Endothelial cell of umbilical vein (primary cell): ENCODE data around the gene GMPPB. TPM values are rescaled to one million over a fixed set of nuclear protein-coding genes. Genes with fewer than 3 reads are reported as not detected.

ENCODE experiments used
- BruUV-seq: library from RNA; stranded (reverse); fragments of 400-500 nt; replicated peaks from 2 replicates; lab custom pipeline; 2021; lab: Mats Ljungman, UMichigan
- CTCF ChIA-PET: fragments of 300-600, 350-600 bp; sonication (Branson Sonifier 250); formaldehyde crosslinking; loops from one replicate; lab custom pipeline; 2021; ENCODE audit warnings: antibody characterized with exemption, inconsistent platforms; lab: Charles Lee
- POLR2A ChIA-PET: fragments of 300-600, 350-600 bp; sonication (Branson Sonifier 250); formaldehyde crosslinking; loops from one replicate; lab custom pipeline; 2021; ENCODE audit warnings: antibody characterized with exemption, inconsistent platforms; lab: Charles Lee
- DNase-seq: peaks from one replicate; pipeline ENCODE4 v3.0.0-alpha.2; 2011; ENCODE audit warnings: low read depth, low spot score
- FAIRE-seq: peaks from 2 replicates; lab custom pipeline; 2011; peaks lifted over from hg19 to GRCh38; lab: Jason Lieb, UNC
- H2AFZ ChIP-seq: 2 replicates; pipeline ENCODE4 v1.6.0; 2012; ENCODE audit warnings: low read depth, low read length, control low read depth, inconsistent platforms
- H3K27ac ChIP-seq: 2 replicates; pipeline ENCODE4 v1.5.1; 2011; ENCODE audit warnings: low read depth, mild to moderate bottlenecking, control low read depth, low read length, moderate library complexity; ENCODE audit not compliant: insufficient read depth
- H3K27me3 ChIP-seq, 2 experiments: 2 replicates each; pipeline versions ENCODE4 v1.6.0 to v1.6.1; 2011; ENCODE audit warnings: low read length in 2 of 2, mixed read lengths in 1 of 2; ENCODE audit not compliant: control insufficient read depth in 2 of 2, insufficient read depth in 2 of 2
- H3K36me3 ChIP-seq, 2 experiments: 2 replicates in 1 of 2; 3 replicates in 1 of 2; pipeline ENCODE4 v1.5.1; 2011; ENCODE audit warnings: low read length in 2 of 2, mild to moderate bottlenecking in 1 of 2, moderate library complexity in 1 of 2; ENCODE audit not compliant: control insufficient read depth in 2 of 2, insufficient read depth in 2 of 2; ENCODE audit errors: extremely low read depth in 1 of 2
- H3K4me1 ChIP-seq: 3 replicates; pipeline ENCODE4 v1.5.1; 2011; ENCODE audit warnings: mild to moderate bottlenecking, low read length; ENCODE audit not compliant: control insufficient read depth, insufficient read depth; ENCODE audit errors: extremely low read depth
- H3K4me2 ChIP-seq: 2 replicates; pipeline ENCODE4 v1.6.1; 2011; ENCODE audit warnings: low read length, control low read depth, mixed read lengths; ENCODE audit not compliant: insufficient read depth
- H3K4me3 ChIP-seq, 3 experiments: fragments of 200-600 bp in 1 of 3; sonication (generic), shearing (Covaris generic) in 1 of 3; replicated peaks in 1 of 3; 2 replicates each; pipeline ENCODE4 v1.5.1; 2011 to 2016; ENCODE audit warnings: control low read depth in 3 of 3, low read length in 3 of 3, mild to moderate bottlenecking in 2 of 3, inconsistent platforms in 1 of 3, low read depth in 1 of 3, moderate library complexity in 1 of 3; ENCODE audit not compliant: insufficient read depth in 1 of 3
- H3K79me2 ChIP-seq: 2 replicates; pipeline ENCODE4 v1.6.0; 2012; ENCODE audit warnings: low read length, inconsistent platforms; ENCODE audit not compliant: control insufficient read depth, insufficient read depth
- H3K9ac ChIP-seq: replicated peaks from 2 replicates; pipeline ENCODE3; 2011; ENCODE audit warnings: low read length, control low read depth; ENCODE audit not compliant: insufficient read depth; ENCODE audit errors: extremely low read depth
- H3K9me1 ChIP-seq: replicated peaks from 3 replicates; pipeline ENCODE4 v1.6.0; 2011; ENCODE audit warnings: mild to moderate bottlenecking, low read length; ENCODE audit not compliant: control insufficient read depth, insufficient read depth; ENCODE audit errors: extremely low read depth
- H3K9me3 ChIP-seq: replicated peaks from 2 replicates; pipeline ENCODE4 v1.5.1; 2012; ENCODE audit warnings: low read length, inconsistent platforms; ENCODE audit not compliant: control insufficient read depth, insufficient read depth
- H4K20me1 ChIP-seq: replicated peaks from 2 replicates; pipeline ENCODE3; 2011; ENCODE audit warnings: mild to moderate bottlenecking, low read length; ENCODE audit not compliant: control insufficient read depth, insufficient read depth; ENCODE audit errors: extremely low read depth
- CTCF ChIP-seq, 2 donors: IDR thresholded peaks; 1 replicate in 1 of 2; 2 replicates in 1 of 2; pipeline ENCODE4 v1.5.1; 2011; ENCODE audit warnings: low read length in 2 of 2, mild to moderate bottlenecking in 2 of 2, moderate library complexity in 2 of 2, control low read depth in 1 of 2, inconsistent platforms in 1 of 2, low read depth in 1 of 2; ENCODE audit not compliant: insufficient read depth in 1 of 2; ENCODE audit errors: extremely low read depth in 1 of 2
- EZH2 ChIP-seq: IDR thresholded peaks from 2 replicates; pipeline ENCODE4 v1.6.1; 2012; ENCODE audit warnings: borderline replicate concordance, low read depth, mild to moderate bottlenecking, moderate library complexity, low read length, inconsistent platforms; ENCODE audit not compliant: severe bottlenecking
- FOS ChIP-seq: IDR thresholded peaks from 2 replicates; pipeline ENCODE4 v1.6.1; 2011; ENCODE audit warnings: mild to moderate bottlenecking, low read length, moderate library complexity, borderline replicate concordance; ENCODE audit not compliant: insufficient read depth
- GATA2 ChIP-seq: IDR thresholded peaks from 2 replicates; pipeline ENCODE4 v1.7.0; 2011; ENCODE audit warnings: low read depth, mild to moderate bottlenecking, moderate library complexity, mixed read lengths, low read length; ENCODE audit not compliant: insufficient read length, insufficient read depth
- JUN ChIP-seq: IDR thresholded peaks from 2 replicates; pipeline ENCODE4 v1.6.1; 2011; ENCODE audit warnings: borderline replicate concordance, low read depth; ENCODE audit not compliant: insufficient read length, insufficient read depth
- MYC ChIP-seq: IDR thresholded peaks from one replicate; pipeline ENCODE4 v1.6.1; 2011; ENCODE audit warnings: mild to moderate bottlenecking, low read depth, low read length
- POLR2A ChIP-seq: IDR thresholded peaks from 2 replicates; pipeline ENCODE4 v1.6.1; 2012; ENCODE audit warnings: low read depth, mild to moderate bottlenecking, control low read depth, low read length
- POLR2AphosphoS5 ChIP-seq: IDR thresholded peaks from 2 replicates; pipeline ENCODE4 v1.6.1; 2012; ENCODE audit warnings: low read depth, mild to moderate bottlenecking, control low read depth, low read length, moderate library complexity; ENCODE audit not compliant: insufficient read depth
- dilution Hi-C: fragments of 300-500 bp; cut with MboI; formaldehyde crosslinking; loops from one replicate; pipeline ENCODE4 v1.15.0; 2019; ENCODE audit warnings: low sequenced_read_pairs; ENCODE audit not compliant: extremely low pct_ligation_motif_present
- intact Hi-C: fragments of 100-400 bp; cut with micrococcal nuclease; formaldehyde crosslinking; loops from one replicate; pipeline ENCODE4 v1.10.0; 2022
- polyA plus RNA-seq, 4 experiments: library from polyadenylated mRNA; depleted of rRNA in 3 of 4; stranded (reverse) in 3 of 4; unstranded in 1 of 4; fragments of >200 nt; gene quantifications; 2 replicates each; pipeline versions ENCODE4 v1.2.1 to v1.2.3, GENCODE V29; 2011 to 2012; ENCODE audit warnings: missing spikeins in 1 of 4
- total RNA-seq: library from RNA; stranded (reverse); gene quantifications from 2 replicates; pipeline ENCODE4 v1.2.3, GENCODE V29; 2021
- TF ChIP-seq, protein P1 (sequence below): IDR thresholded peaks from 2 replicates; pipeline ENCODE4 v1.6.1; 2011; ENCODE audit not compliant: insufficient read depth, insufficient read length

GMPPB gene
- total and polyA plus RNA-seq, 2 donors (not counting 3 experiments of a cell fraction or from before 2014, with no cell fraction given): 52.5 to 62.0 TPM

DNA sequence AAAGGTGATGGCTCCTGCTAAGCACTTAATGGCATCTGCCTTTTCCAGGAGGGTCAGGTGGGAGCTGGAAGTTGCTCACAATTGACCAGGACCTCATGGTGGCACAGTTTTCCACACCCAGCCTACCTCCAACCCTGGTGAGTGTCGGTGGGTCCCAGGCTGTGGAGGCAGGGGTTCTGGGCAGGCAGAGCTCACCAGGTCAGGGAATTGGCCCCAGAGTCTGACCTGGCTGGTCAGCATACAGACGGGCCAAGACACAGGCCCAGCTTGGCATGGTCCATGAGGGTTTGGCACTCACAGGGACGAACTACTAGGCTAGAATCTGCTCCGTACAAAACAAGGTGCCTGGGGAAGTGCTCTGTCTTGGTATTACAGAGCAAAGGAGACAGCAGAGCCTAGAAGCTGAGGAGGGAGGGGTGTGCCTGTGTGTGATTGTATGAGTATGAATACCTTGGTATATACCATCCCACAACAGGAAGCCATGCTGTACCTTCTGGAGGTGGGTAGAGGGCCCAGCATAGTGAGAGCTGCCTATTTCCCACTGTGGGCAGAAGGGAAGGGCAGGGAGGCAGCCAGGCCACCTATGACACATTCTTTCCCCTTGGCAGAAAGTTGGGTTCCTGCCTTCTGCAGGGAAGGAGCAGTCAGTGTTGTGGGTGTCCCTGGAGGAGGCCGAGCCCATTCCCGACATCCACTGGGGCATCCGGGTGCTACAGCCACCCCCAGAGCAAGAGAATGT, 43.1 kb downstream of the GMPPB start:
- no peak for DNase-seq
- no peak overlapping the region for H2AFZ ChIP-seq
- no peaks in the 10 kb centered on the region for H3K9me1 ChIP-seq
- POLR2A ChIA-PET: no interaction called here
- H3K9ac ChIP-seq: no peak overlapping the region
- no peaks in the 10 kb centered on the region for H3K9me3 ChIP-seq
- H3K36me3 ChIP-seq: peaks cover 0 to 13% of the 10 kb centered on the region in 2 experiments
- no peak overlapping the region for H3K4me3 ChIP-seq
- no peaks in the 10 kb centered on the region for H3K4me1 ChIP-seq
- H3K79me2 ChIP-seq: no peaks in the 10 kb centered on the region
- dilution Hi-C loops (no loop called here), intact Hi-C loops (no loop called here)
- no peak for TF ChIP-seq GATA2
- TF ChIP-seq EZH2: no peak
- no peak for TF ChIP-seq CTCF (IDR thresholded peaks at IDR 0.05; ENCODE audit: extremely low read depth in 1 of 2, insufficient read depth in 1 of 2, low read depth in 1 of 2, low read length in 2 of 2)
- TF ChIP-seq JUN: no peak
- no peak for TF ChIP-seq POLR2A
- TF ChIP-seq MYC: no peak
- TF ChIP-seq FOS: no peak
- no peak for TF ChIP-seq POLR2AphosphoS5
- TF ChIP-seq, protein P1, sequence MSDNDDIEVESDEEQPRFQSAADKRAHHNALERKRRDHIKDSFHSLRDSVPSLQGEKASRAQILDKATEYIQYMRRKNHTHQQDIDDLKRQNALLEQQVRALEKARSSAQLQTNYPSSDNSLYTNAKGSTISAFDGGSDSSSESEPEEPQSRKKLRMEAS: no peak
- no peaks in the 10 kb centered on the region for H4K20me1 ChIP-seq
- no peak overlapping the region for H3K27ac ChIP-seq
- CTCF ChIA-PET: interaction anchor here (1.4 to 1.8 kb wide), 2 partner anchors 38 to 141 kb away, joined by 3 to 5 read pairs; partner anchors contain the start of gene AMIGO3
- FAIRE-seq: no peak
- no TSS peak for BruUV-seq
- H3K27me3 ChIP-seq: no peaks in the 10 kb centered on the region
- H3K4me2 ChIP-seq: no peak overlapping the region
